Keratinocyte (primary cell): ENCODE results near the gene NPHS1. TPM values are rescaled to one million over a fixed set of nuclear protein-coding genes. Genes with fewer than 3 reads are reported as not detected.

Source experiments
- DNase-seq: peaks from one replicate; pipeline ENCODE4 v3.0.0-alpha.2; 2011; ENCODE audit warnings: low read depth, missing footprints, low spot score
- FAIRE-seq: peaks from 2 replicates; lab custom pipeline; 2011; peaks lifted over from hg19 to GRCh38; lab: Jason Lieb, UNC
- H2AFZ ChIP-seq: 2 replicates; pipeline ENCODE4 v1.6.0; 2012; ENCODE audit warnings: low read length, control low read depth, inconsistent platforms; ENCODE audit not compliant: control insufficient read depth
- H3K27ac ChIP-seq: 2 replicates; pipeline ENCODE4 v1.5.1; 2011; ENCODE audit warnings: low read length; ENCODE audit not compliant: control insufficient read depth, insufficient read depth
- H3K27me3 ChIP-seq: 3 replicates; pipeline ENCODE4 v1.6.0; 2011; ENCODE audit warnings: low read length; ENCODE audit not compliant: control insufficient read depth, insufficient read depth; ENCODE audit errors: extremely low read depth
- H3K36me3 ChIP-seq, 2 experiments: 2 replicates in 1 of 2; 3 replicates in 1 of 2; pipeline ENCODE4 v1.5.1; 2011; ENCODE audit warnings: low read length in 2 of 2, mild to moderate bottlenecking in 1 of 2; ENCODE audit not compliant: control insufficient read depth in 2 of 2, insufficient read depth in 2 of 2; ENCODE audit errors: extremely low read depth in 1 of 2
- H3K4me1 ChIP-seq: 3 replicates; pipeline ENCODE4 v1.5.1; 2011; ENCODE audit warnings: low read length; ENCODE audit not compliant: control insufficient read depth, insufficient read depth; ENCODE audit errors: extremely low read depth
- H3K4me2 ChIP-seq: 3 replicates; pipeline ENCODE4 v1.6.0; 2011; ENCODE audit warnings: low read depth, low read length; ENCODE audit not compliant: control insufficient read depth, insufficient read depth; ENCODE audit errors: extremely low read depth
- H3K4me3 ChIP-seq, 3 experiments: fragments of 200-600 bp in 1 of 3; sonication (generic) in 1 of 3; 2 replicates in 2 of 3; 3 replicates in 1 of 3; pipeline ENCODE4 v1.5.1; 2011 to 2016; ENCODE audit warnings: low read length in 3 of 3, mild to moderate bottlenecking in 3 of 3, control low read depth in 2 of 3, inconsistent platforms in 1 of 3, low read depth in 1 of 3, mixed read lengths in 1 of 3, mixed run types in 1 of 3, moderate library complexity in 1 of 3; ENCODE audit not compliant: control insufficient read depth in 2 of 3, insufficient read depth in 2 of 3; ENCODE audit errors: extremely low read depth in 1 of 3
- H3K79me2 ChIP-seq: 2 replicates; pipeline ENCODE4 v1.6.0; 2012; ENCODE audit warnings: low read length; ENCODE audit not compliant: control insufficient read depth, insufficient read depth
- H3K9ac ChIP-seq: 3 replicates; pipeline ENCODE4 v1.6.0; 2011; ENCODE audit warnings: low read length; ENCODE audit not compliant: control insufficient read depth, insufficient read depth; ENCODE audit errors: extremely low read depth
- H3K9me1 ChIP-seq: 3 replicates; pipeline ENCODE4 v1.6.0; 2011; ENCODE audit warnings: low read length; ENCODE audit not compliant: control insufficient read depth, insufficient read depth; ENCODE audit errors: extremely low read depth
- H3K9me3 ChIP-seq: 2 replicates; pipeline ENCODE4 v1.5.1; 2012; ENCODE audit warnings: low read depth, low read length; ENCODE audit not compliant: control insufficient read depth
- H4K20me1 ChIP-seq: 3 replicates; pipeline ENCODE4 v1.6.0; 2011; ENCODE audit warnings: low read length; ENCODE audit not compliant: control insufficient read depth, insufficient read depth; ENCODE audit errors: extremely low read depth
- CTCF ChIP-seq, 3 experiments: IDR thresholded peaks in 1 of 3; conservative IDR thresholded peaks in 1 of 3; optimal IDR thresholded peaks in 1 of 3; 2 replicates in 2 of 3; 3 replicates in 1 of 3; pipeline versions ENCODE3 to v1.5.1; 2011; ENCODE audit warnings: low read length in 3 of 3, mild to moderate bottlenecking in 3 of 3, moderate library complexity in 2 of 3, control low read depth in 1 of 3, inconsistent platforms in 1 of 3; ENCODE audit not compliant: insufficient read depth in 2 of 3; ENCODE audit errors: extremely low read depth in 1 of 3
- EZH2 ChIP-seq: IDR thresholded peaks from one replicate; pipeline ENCODE4 v1.6.1; 2012; ENCODE audit warnings: inconsistent platforms, mild to moderate bottlenecking, low read length, moderate library complexity
- dilution Hi-C: fragments of 300-500 bp; cut with MboI; formaldehyde crosslinking; loops from one replicate; pipeline ENCODE4 v1.7.0; 2020; ENCODE audit warnings: low sequenced_read_pairs; ENCODE audit not compliant: extremely low pct_ligation_motif_present
- polyA plus RNA-seq, 5 experiments: library from polyadenylated mRNA; depleted of rRNA in 3 of 5; stranded (reverse) in 3 of 5; stranded (forward) in 1 of 5; unstranded in 1 of 5; fragments of >200 nt; gene quantifications; 1 replicate in 1 of 5; 2 replicates in 3 of 5; 3 replicates in 1 of 5; pipeline versions ENCODE4 v1.2.1 to v1.2.3, GENCODE V29; 2011 to 2012; ENCODE audit warnings: missing spikeins in 2 of 5, low read depth in 1 of 5, low replicate concordance in 1 of 5

NPHS1 gene
- polyA plus RNA-seq, 1 donor (not counting 4 experiments of a cell fraction or from before 2014, with no cell fraction given): not detected

GRCh38 chr19:35885225-35885738 lies 33.0 kb upstream of the NPHS1 start:
- dilution Hi-C loops: no loop called here
- H3K9me3 ChIP-seq: no peaks in the 10 kb centered on the region
- TF ChIP-seq CTCF (optimal IDR thresholded peaks at IDR 0.05 in 1 of 3, IDR thresholded peaks at IDR 0.05 in 1 of 3, conservative IDR thresholded peaks at IDR 0.05 in 1 of 3; ENCODE audit: extremely low read depth in 1 of 3, insufficient read depth in 2 of 3, low read length in 3 of 3): no peak
- no peak for TF ChIP-seq EZH2
- no peak overlapping the region for H3K4me3 ChIP-seq
- no peak overlapping the region for H3K27ac ChIP-seq
- H3K4me1 ChIP-seq: no peaks in the 10 kb centered on the region
- H3K4me2 ChIP-seq: no peak overlapping the region
- H3K9ac ChIP-seq: no peak overlapping the region
- no peaks in the 10 kb centered on the region for H3K27me3 ChIP-seq
- FAIRE-seq: no peak
- DNase-seq: no peak
- H4K20me1 ChIP-seq: no peaks in the 10 kb centered on the region
- H2AFZ ChIP-seq: no peak overlapping the region
- no peaks in the 10 kb centered on the region for H3K79me2 ChIP-seq
- H3K9me1 ChIP-seq: no peaks in the 10 kb centered on the region
- peaks cover 15 to 20% of the 10 kb centered on the region in 2 experiments for H3K36me3 ChIP-seq

- H3K9ac ChIP-seq: no peak overlapping the region
- H3K4me2 ChIP-seq: no peak overlapping the region
- no peaks in the 10 kb centered on the region for H4K20me1 ChIP-seq
- H3K9me3 ChIP-seq: no peaks in the 10 kb centered on the region
- TF ChIP-seq EZH2: no peak
- no peak for TF ChIP-seq CTCF (optimal IDR thresholded peaks at IDR 0.05 in 1 of 3, IDR thresholded peaks at IDR 0.05 in 1 of 3, conservative IDR thresholded peaks at IDR 0.05 in 1 of 3; ENCODE audit: extremely low read depth in 1 of 3, insufficient read depth in 2 of 3, low read length in 3 of 3)
- H3K79me2 ChIP-seq: no peaks in the 10 kb centered on the region
- DNase-seq (no peak), FAIRE-seq (no peak)
- peaks cover 10 to 14% of the 10 kb centered on the region in 2 experiments for H3K36me3 ChIP-seq
- no peak overlapping the region for H2AFZ ChIP-seq
- peaks cover 5% of the 10 kb centered on the region for H3K27me3 ChIP-seq
- H3K27ac ChIP-seq: no peak overlapping the region
- no peaks in the 10 kb centered on the region for H3K4me1 ChIP-seq
- no peaks in the 10 kb centered on the region for H3K9me1 ChIP-seq
- no peak overlapping the region for H3K4me3 ChIP-seq
- dilution Hi-C loops: no loop called here
These were observed 31.6 kb upstream of the NPHS1 start for GRCh38 chr19:35883882-35884281.
